ENCODE data around the gene DMD.

DMD gene

GRCh38 chrX:33134164-33134563, 77.2 kb downstream of the DMD start:
- DNase-seq (ENCODE audit: low read depth), result no peak
- no peak for TF ChIP-seq MYC (IDR thresholded peaks at IDR 0.05; ENCODE audit: low read depth, low read length)
- TF ChIP-seq MAX (IDR thresholded peaks at IDR 0.05; ENCODE audit: low read depth, low read length), result no peak
- no peak for TF ChIP-seq POLR2A (IDR thresholded peaks at IDR 0.05; ENCODE audit: extremely low read depth, insufficient read length)
- no peak for TF ChIP-seq CTCF (IDR thresholded peaks at IDR 0.05; ENCODE audit: low read depth, low read length)
- no peak overlapping the region for H3K4me3 ChIP-seq (ENCODE audit: low read depth, low read length)

GRCh38 chrX:33133320-33133719, 78.0 kb downstream of the DMD start:
- TF ChIP-seq MYC (IDR thresholded peaks at IDR 0.05; ENCODE audit: low read depth, low read length) (no peak), CTCF (IDR thresholded peaks at IDR 0.05; ENCODE audit: low read depth, low read length) (no peak), MAX (IDR thresholded peaks at IDR 0.05; ENCODE audit: low read depth, low read length) (no peak), POLR2A (IDR thresholded peaks at IDR 0.05; ENCODE audit: extremely low read depth, insufficient read length) (no peak)
- no peak overlapping the region for H3K4me3 ChIP-seq (ENCODE audit: low read depth, low read length)
- DNase-seq (ENCODE audit: low read depth), result no peak

GRCh38 chrX:33132569-33132968, 78.8 kb downstream of the DMD start:
- no peak for DNase-seq (ENCODE audit: low read depth)
- no peak overlapping the region for H3K4me3 ChIP-seq (ENCODE audit: low read depth, low read length)
- no peak for TF ChIP-seq POLR2A (IDR thresholded peaks at IDR 0.05; ENCODE audit: extremely low read depth, insufficient read length)
- TF ChIP-seq MYC (IDR thresholded peaks at IDR 0.05; ENCODE audit: low read depth, low read length), result no peak
- no peak for TF ChIP-seq CTCF (IDR thresholded peaks at IDR 0.05; ENCODE audit: low read depth, low read length)
- no peak for TF ChIP-seq MAX (IDR thresholded peaks at IDR 0.05; ENCODE audit: low read depth, low read length)

GRCh38 chrX:33129607-33130006, 81.7 kb downstream of the DMD start:
- H3K4me3 ChIP-seq (ENCODE audit: low read depth, low read length), result no peak overlapping the region
- DNase-seq (ENCODE audit: low read depth), result no peak
- TF ChIP-seq POLR2A (IDR thresholded peaks at IDR 0.05; ENCODE audit: extremely low read depth, insufficient read length), result no peak
- TF ChIP-seq MYC (IDR thresholded peaks at IDR 0.05; ENCODE audit: low read depth, low read length), result no peak
- TF ChIP-seq CTCF (IDR thresholded peaks at IDR 0.05; ENCODE audit: low read depth, low read length), result no peak
- TF ChIP-seq MAX (IDR thresholded peaks at IDR 0.05; ENCODE audit: low read depth, low read length), result no peak

GRCh38 chrX:33128048-33128805, 83.1 kb downstream of the DMD start:
- no peak for DNase-seq (ENCODE audit: low read depth)
- no peak overlapping the region for H3K4me3 ChIP-seq (ENCODE audit: low read depth, low read length)
- TF ChIP-seq POLR2A (IDR thresholded peaks at IDR 0.05; ENCODE audit: extremely low read depth, insufficient read length) (no peak), CTCF (IDR thresholded peaks at IDR 0.05; ENCODE audit: low read depth, low read length) (no peak), MAX (IDR thresholded peaks at IDR 0.05; ENCODE audit: low read depth, low read length) (no peak), MYC (IDR thresholded peaks at IDR 0.05; ENCODE audit: low read depth, low read length) (no peak)

Measured in NB4 (cell line).